ENCODE measurements around the gene PDCD2L.

The PDCD2L gene

GRCh38 chr19:34428549-34429285 is 24.5 kb downstream of the PDCD2L start:
- Histone ChIP-seq H3K36me3 (ENCODE audit: control insufficient read depth in 2 of 2, insufficient read depth in 1 of 2, low read length in 2 of 2) (peaks cover 58 to 76% of the 10 kb centered on the region in 2 experiments), H3K4me1 (ENCODE audit: control insufficient read depth, insufficient read depth, low read length) (peaks cover 39% of the 10 kb centered on the region), H3K4me3 (ENCODE audit: low read depth, low read length) (peak overlapping the region; percentile 75), H3K9me3 (ENCODE audit: control insufficient read depth, insufficient read depth, low read depth, low read length) (no peaks in the 10 kb centered on the region; the same call in none of the 2 replicates), H3K27ac (ENCODE audit: extremely low read depth, low read depth, low read length) (peak overlapping the region; percentile 98)
- CTCF ChIA-PET, result interaction anchor here (1.0 to 3.7 kb wide), 4 partner anchors 12 to 97 kb away, joined by 3 to 69 read pairs (median 4); no protein-coding TSS in a partner anchor
- POLR2A ChIA-PET, result interaction anchor here (0.6 to 2.3 kb wide), 21 partner anchors 9 to 257 kb away, joined by 3 to 13 read pairs (median 4); partner anchors contain the start of genes GPI, LSM14A, PDCD2L and SCGB2B2
- peak; percentile 53; the same call in 1 of the 2 replicates for TF ChIP-seq ZNF239 (tag by site-specific recombination; IDR thresholded peaks at IDR 0.05)
- TF ChIP-seq ZBTB1 (tag by site-specific recombination; IDR thresholded peaks at IDR 0.05), result no peak
- peak; percentile 73 for TF ChIP-seq ZNF600 (tag by site-specific recombination; IDR thresholded peaks at IDR 0.05)
- TF ChIP-seq HOXA7 (CRISPR knock-in tag; IDR thresholded peaks at IDR 0.05; ENCODE audit: borderline replicate concordance), result 0 out of 2 replicates have a peak, but pooled peaks have one; percentile 4
- no peak for TF ChIP-seq BCL11B (tag by site-specific recombination; IDR thresholded peaks at IDR 0.05; ENCODE audit: low read depth)
- peak; percentile 7; the same call in 1 of the 2 replicates for TF ChIP-seq ZNF501 (tag by site-specific recombination; IDR thresholded peaks at IDR 0.05)
- TF ChIP-seq EGR2 (tag by site-specific recombination; IDR thresholded peaks at IDR 0.05; ENCODE audit: low read depth), result peak; percentile 86
- TF ChIP-seq KLF16 (tag by site-specific recombination; IDR thresholded peaks at IDR 0.05), result peak; percentile 17
- 0 out of 2 replicates have a peak, but pooled peaks have one; percentile 42 for TF ChIP-seq ZBTB10 (tag by site-specific recombination; IDR thresholded peaks at IDR 0.05)
- no peak for TF ChIP-seq SETDB1 (IDR thresholded peaks at IDR 0.05; ENCODE audit: insufficient read length, low read length)
- no peak for TF ChIP-seq ZNF645 (tag by site-specific recombination; IDR thresholded peaks at IDR 0.05)
- peak; percentile 81; the same call in 1 of the 2 replicates for TF ChIP-seq ZNF335 (tag by site-specific recombination; conservative IDR thresholded peaks at IDR 0.05)
- TF ChIP-seq REPIN1 (tag by site-specific recombination; IDR thresholded peaks at IDR 0.05; ENCODE audit: low read depth), result no peak
- peak; percentile 11; the same call in 1 of the 2 replicates for TF ChIP-seq ZNF146 (tag by site-specific recombination; IDR thresholded peaks at IDR 0.05)
- TF ChIP-seq ZFP3 (tag by site-specific recombination; IDR thresholded peaks at IDR 0.05; ENCODE audit: low read depth), result peak; percentile 88
- TF ChIP-seq ZNF155 (tag by site-specific recombination; IDR thresholded peaks at IDR 0.05), result no peak
- peak; percentile 88 for TF ChIP-seq ZFHX2 (tag by site-specific recombination; conservative IDR thresholded peaks at IDR 0.05)
- TF ChIP-seq ELK4 (IDR thresholded peaks at IDR 0.05; ENCODE audit: borderline replicate concordance, low read depth, low read length), result no peak
- TF ChIP-seq GLIS1 (tag by site-specific recombination; IDR thresholded peaks at IDR 0.05), result peak; percentile 33; the same call in 1 of the 2 replicates
- peak; percentile 93 for TF ChIP-seq ZBTB20 (tag by site-specific recombination; IDR thresholded peaks at IDR 0.05)
- TF ChIP-seq ZEB2 (tag by site-specific recombination; IDR thresholded peaks at IDR 0.05), result peak; percentile 5
- peak; percentile 96 for TF ChIP-seq ZBTB26 (tag by site-specific recombination; optimal IDR thresholded peaks at IDR 0.05)
- TF ChIP-seq GLIS2 (tag by site-specific recombination; IDR thresholded peaks at IDR 0.05), result peak; percentile 36; the same call in 1 of the 2 replicates
- TF ChIP-seq ZNF112 (tag by site-specific recombination; IDR thresholded peaks at IDR 0.05), result no peak
- peak; percentile 57 for TF ChIP-seq KLF9 (tag by site-specific recombination; IDR thresholded peaks at IDR 0.05; ENCODE audit: low read depth)
- TF ChIP-seq CTCF (tag by site-specific recombination; IDR thresholded peaks at IDR 0.05), result peak; percentile 18; the same call in 1 of the 2 replicates
